Mesenchymal stem cell (in vitro differentiated cells and primary cell): ENCODE results near the gene PRKD2.
A peak's percentile ranks its signal among the peaks of the same experiment; 100 is the strongest.

Source experiments
- DNase-seq: peaks from one replicate; pipeline ENCODE4 v3.0.0-alpha.2; 2013
- H2AFZ ChIP-seq: one replicate; pipeline ENCODE4 v1.6.1; 2013; ENCODE audit warnings: low read depth, mild to moderate bottlenecking, control low read depth, inconsistent platforms, low read length, moderate library complexity
- H2AK5ac ChIP-seq: 2 replicates; pipeline ENCODE4 v1.6.1; 2013; ENCODE audit warnings: low read length, moderate library complexity, mild to moderate bottlenecking, inconsistent platforms; ENCODE audit not compliant: severe bottlenecking
- H2BK120ac ChIP-seq: one replicate; pipeline ENCODE4 v1.6.1; 2013; ENCODE audit warnings: low read depth, mild to moderate bottlenecking, inconsistent platforms, low read length, moderate library complexity
- H2BK12ac ChIP-seq, 2 experiments: one replicate each; pipeline ENCODE4 v1.6.1; 2013; ENCODE audit warnings: inconsistent platforms in 2 of 2, low read length in 2 of 2, mild to moderate bottlenecking in 2 of 2, moderate library complexity in 2 of 2, control low read depth in 1 of 2
- H2BK15ac ChIP-seq: one replicate; pipeline ENCODE4 v1.6.1; 2013; ENCODE audit warnings: mild to moderate bottlenecking, low read depth, inconsistent platforms; ENCODE audit not compliant: poor library complexity, severe bottlenecking
- H2BK5ac ChIP-seq: 2 replicates; pipeline ENCODE4 v1.6.1; 2013; ENCODE audit warnings: low read depth, mild to moderate bottlenecking, low read length, control low read depth, inconsistent platforms; ENCODE audit not compliant: poor library complexity, severe bottlenecking
- H3K14ac ChIP-seq, 2 experiments: one replicate each; pipeline ENCODE4 v1.6.1; 2013; ENCODE audit warnings: inconsistent platforms in 2 of 2, low read length in 2 of 2, control low read depth in 1 of 2, mild to moderate bottlenecking in 1 of 2, moderate library complexity in 1 of 2
- H3K18ac ChIP-seq, 2 experiments: one replicate each; pipeline ENCODE4 v1.6.1; 2013; ENCODE audit warnings: inconsistent platforms in 2 of 2, low read length in 2 of 2, control low read depth in 1 of 2, low read depth in 1 of 2, mild to moderate bottlenecking in 1 of 2
- H3K23ac ChIP-seq, 2 experiments: one replicate each; pipeline ENCODE4 v1.6.1; 2013; ENCODE audit warnings: inconsistent platforms in 2 of 2, low read length in 2 of 2, mild to moderate bottlenecking in 2 of 2, moderate library complexity in 2 of 2, control low read depth in 1 of 2
- H3K27ac ChIP-seq: 2 replicates; pipeline ENCODE4 v1.5.1; 2013; ENCODE audit warnings: mild to moderate bottlenecking, moderate library complexity, low read length, control low read depth, inconsistent platforms; ENCODE audit not compliant: poor library complexity, severe bottlenecking
- H3K27me3 ChIP-seq, 2 experiments: 2 replicates each; pipeline versions ENCODE4 v1.6.1 to v1.7.0; 2013; ENCODE audit warnings: low read length in 2 of 2, mild to moderate bottlenecking in 2 of 2, moderate library complexity in 2 of 2, control low read depth in 1 of 2, inconsistent platforms in 1 of 2; ENCODE audit not compliant: control insufficient read depth in 1 of 2, insufficient read depth in 1 of 2
- H3K36me3 ChIP-seq, 2 experiments: 2 replicates each; pipeline versions ENCODE4 v1.6.1 to v1.7.0; 2013; ENCODE audit warnings: low read length in 2 of 2, control low read depth in 1 of 2, inconsistent platforms in 1 of 2, low read depth in 1 of 2, mild to moderate bottlenecking in 1 of 2; ENCODE audit not compliant: insufficient read depth in 2 of 2, control insufficient read depth in 1 of 2
- H3K4ac ChIP-seq, 2 experiments: one replicate each; pipeline ENCODE4 v1.6.1; 2013; ENCODE audit warnings: inconsistent platforms in 2 of 2, low read length in 2 of 2, mild to moderate bottlenecking in 2 of 2, moderate library complexity in 2 of 2, control low read depth in 1 of 2, low read depth in 1 of 2
- H3K4me1 ChIP-seq: 2 replicates; pipeline ENCODE4 v1.6.1; 2013; ENCODE audit warnings: low read depth, low read length, control low read depth; ENCODE audit not compliant: control insufficient read depth, insufficient read depth
- H3K4me2 ChIP-seq: 2 replicates; pipeline ENCODE4 v1.6.1; 2013; ENCODE audit warnings: low read length, mild to moderate bottlenecking, inconsistent platforms; ENCODE audit not compliant: poor library complexity, severe bottlenecking
- H3K4me3 ChIP-seq, 2 experiments: 2 replicates each; pipeline versions ENCODE4 v1.5.1 to v1.7.0; 2013; ENCODE audit warnings: low read length in 2 of 2, mild to moderate bottlenecking in 2 of 2, control low read depth in 1 of 2, low read depth in 1 of 2; ENCODE audit not compliant: insufficient read depth in 1 of 2
- H3K79me1 ChIP-seq: replicated peaks from 2 replicates; pipeline ENCODE4 v1.6.1; 2013; ENCODE audit warnings: mild to moderate bottlenecking, control low read depth, low read length, inconsistent platforms; ENCODE audit not compliant: poor library complexity, severe bottlenecking
- H3K9ac ChIP-seq: 2 replicates; pipeline ENCODE4 v1.7.0; 2013; ENCODE audit warnings: mild to moderate bottlenecking, low read length, moderate library complexity
- H3K9me3 ChIP-seq: 2 replicates; pipeline ENCODE4 v1.7.0; 2013; ENCODE audit warnings: mild to moderate bottlenecking, low read length; ENCODE audit not compliant: control insufficient read depth
- H4K8ac ChIP-seq: one replicate; pipeline ENCODE4 v1.6.1; 2013; ENCODE audit warnings: inconsistent platforms, mild to moderate bottlenecking, low read length, moderate library complexity
- H4K91ac ChIP-seq: one replicate; pipeline ENCODE4 v1.6.1; 2013; ENCODE audit warnings: mild to moderate bottlenecking, low read length, inconsistent platforms
- WGBS: methylation state at CpG from one replicate; pipeline ENCODE4 v1.1.7; 2013; ENCODE audit warnings: mixed read lengths; 5-methylcytosine and 5-hydroxymethylcytosine counted together

The PRKD2 gene

DNA sequence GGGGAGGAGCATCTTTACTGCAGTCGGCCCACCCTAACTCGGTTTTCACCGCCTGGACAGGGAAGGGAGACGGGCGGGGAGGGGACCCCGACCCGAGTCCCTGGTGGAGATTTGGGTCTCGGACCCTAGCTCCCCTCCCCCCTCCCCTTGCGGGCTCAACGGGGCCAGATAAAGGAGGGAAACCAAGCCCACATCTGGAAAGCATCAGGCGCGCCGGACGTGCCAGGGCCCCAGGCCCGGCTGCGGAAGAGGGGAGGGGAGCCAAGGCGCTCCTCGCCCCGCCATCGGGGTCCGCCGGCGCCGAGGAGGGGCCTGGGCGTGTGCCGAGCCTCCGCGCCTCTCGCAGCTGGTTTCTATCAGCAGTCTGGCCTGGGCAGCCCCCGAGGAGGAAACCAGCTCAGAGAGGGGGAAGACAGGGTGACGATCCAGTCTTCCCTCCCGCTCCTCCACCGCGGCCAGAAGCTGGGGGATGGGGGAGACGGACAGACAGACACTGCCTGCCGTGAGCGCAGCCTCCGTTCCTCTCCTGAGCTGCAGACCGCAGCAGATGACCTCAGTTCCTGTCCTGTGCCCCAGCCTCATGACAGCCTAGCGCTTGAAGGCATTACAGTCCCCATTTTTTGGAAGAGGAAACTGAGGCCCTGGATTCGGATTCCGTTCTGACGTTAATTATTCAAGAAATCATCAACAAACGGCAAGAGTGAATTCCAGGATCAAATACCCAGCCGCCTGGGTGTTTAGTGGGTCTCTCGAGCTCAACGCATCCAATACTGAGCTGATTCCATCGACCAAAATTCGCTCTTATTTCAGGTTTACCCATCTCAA is 77.3 kb downstream of the PRKD2 start:
- 6% methylated on average over 39 of the region's 49 CpGs for WGBS
- no peak overlapping the region for H3K23ac ChIP-seq
- H3K4me3 ChIP-seq: peak overlapping the region; percentile 54 to 79
- no peaks in the 10 kb centered on the region for H3K9me3 ChIP-seq
- H4K91ac ChIP-seq: peak overlapping the region; percentile 84
- H3K27me3 ChIP-seq: peaks cover 7 to 25% of the 10 kb centered on the region in 2 experiments
- H2BK15ac ChIP-seq: peak overlapping the region; percentile 87
- DNase-seq: peak; percentile 89
- H3K36me3 ChIP-seq: no peaks in the 10 kb centered on the region
- H3K27ac ChIP-seq: no peak overlapping the region
- H3K18ac ChIP-seq: peak overlapping the region; percentile 85 to 91
- H2AK5ac ChIP-seq: no peak overlapping the region
- peak overlapping the region; percentile 79 for H3K9ac ChIP-seq
- no peaks in the 10 kb centered on the region for H3K79me1 ChIP-seq
- peak overlapping the region; percentile 24 for H2AFZ ChIP-seq
- H3K4me1 ChIP-seq: peaks cover 18% of the 10 kb centered on the region
- peak overlapping the region; percentile 81 for H4K8ac ChIP-seq
- peak overlapping the region; percentile 95 for H3K4me2 ChIP-seq
- no peak overlapping the region for H2BK5ac ChIP-seq
- peak overlapping the region; percentile 29 to 35 for H3K4ac ChIP-seq
- H2BK12ac ChIP-seq: peak overlapping the region; percentile 30 to 76
- no peak overlapping the region for H3K14ac ChIP-seq
- peak overlapping the region; percentile 64 for H2BK120ac ChIP-seq

DNA sequence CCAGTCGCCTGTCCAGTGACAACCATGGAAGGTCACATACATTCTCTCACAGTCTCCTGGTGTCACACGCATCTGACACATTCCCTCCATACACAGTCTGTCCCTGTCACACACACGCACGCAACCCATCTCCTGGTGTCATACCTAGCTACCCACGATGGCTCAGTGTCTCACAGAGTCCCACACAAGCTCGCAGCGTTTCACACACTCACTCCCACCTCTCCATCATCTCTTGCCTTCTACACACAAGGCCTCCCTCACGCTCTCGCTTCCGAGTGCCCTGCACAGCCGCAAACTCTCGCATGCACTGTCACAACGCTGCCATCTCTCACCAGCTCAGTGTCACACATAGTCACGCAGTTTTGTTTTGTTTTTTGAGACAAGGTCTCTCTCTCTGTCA is 79.7 kb downstream of the PRKD2 start:
- Histone ChIP-seq H3K23ac (no peak overlapping the region), H4K91ac (no peak overlapping the region), H3K9me3 (no peaks in the 10 kb centered on the region), H3K14ac (no peak overlapping the region), H2BK15ac (no peak overlapping the region), H3K4me3 (no peak overlapping the region), H3K36me3 (no peaks in the 10 kb centered on the region), H3K4me1 (peaks cover 27% of the 10 kb centered on the region), H2AK5ac (no peak overlapping the region), H3K18ac (no peak overlapping the region), H2BK12ac (no peak overlapping the region), H2AFZ (no peak overlapping the region), H3K9ac (no peak overlapping the region), H3K27ac (no peak overlapping the region), H3K27me3 (peaks cover 12 to 39% of the 10 kb centered on the region in 2 experiments), H3K79me1 (no peaks in the 10 kb centered on the region), H3K4me2 (no peak overlapping the region), H2BK120ac (no peak overlapping the region), H2BK5ac (no peak overlapping the region), H4K8ac (no peak overlapping the region), H3K4ac (no peak overlapping the region)
- no peak for DNase-seq
- 85% methylated on average over 14 of the region's 14 CpGs for WGBS

DNA sequence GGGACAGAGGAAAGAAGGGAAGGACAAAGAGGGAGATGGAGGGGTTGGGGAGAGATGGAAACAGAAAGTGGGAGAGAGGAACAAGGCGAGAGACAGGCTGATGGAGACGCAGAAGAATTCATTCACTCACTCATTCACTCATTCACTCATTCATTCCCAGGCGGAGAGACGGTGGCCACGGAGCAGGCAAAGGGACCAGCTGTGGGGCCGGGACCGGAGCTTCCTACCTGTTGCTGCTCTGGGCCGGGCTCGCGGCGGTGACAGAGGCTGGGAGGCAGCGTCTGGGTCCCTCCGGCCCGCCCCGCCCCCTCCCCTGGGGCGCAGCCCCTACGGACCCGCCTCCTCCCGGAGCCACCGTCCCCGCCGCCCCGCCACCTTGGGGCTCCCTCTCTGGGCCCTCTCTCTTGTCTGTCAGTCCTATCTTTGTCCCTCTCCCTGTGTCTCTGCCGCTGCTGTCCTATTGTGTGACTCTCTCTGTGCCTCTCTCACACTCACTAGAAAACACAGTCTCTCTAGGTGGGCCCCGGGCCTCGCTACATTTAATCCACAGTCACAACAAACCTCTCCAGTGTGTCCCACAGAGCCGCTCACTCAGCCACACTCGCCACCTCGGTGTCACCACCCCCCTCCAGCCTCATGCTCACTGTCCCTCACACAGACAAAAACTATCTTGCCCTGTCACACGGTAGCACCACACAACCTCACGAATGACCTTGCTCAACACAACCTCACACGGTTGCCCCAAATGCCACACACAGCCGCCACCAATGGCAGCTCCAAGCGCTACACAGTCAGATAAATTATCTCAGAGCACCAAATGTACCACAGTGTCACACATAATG is 80.8 kb downstream of the PRKD2 start, which contains the start of gene GNG8:
Gene GNG8, minus strand, starts transcription at position 283 of the 842 bp plus-strand sequence. CDS start 1,520 bp downstream, outside the sequence.
- Histone ChIP-seq H4K8ac (peak within 1 kb of the TSS; percentile 39), H2BK15ac (peak within 1 kb of the TSS; percentile 75), H2BK5ac (no peak within 1 kb of the TSS), H3K14ac (no peak within 1 kb of the TSS), H3K23ac (no peak within 1 kb of the TSS), H4K91ac (no peak within 1 kb of the TSS), H2AFZ (no peak within 1 kb of the TSS), H2BK120ac (no peak within 1 kb of the TSS), H3K27me3 (peaks cover 12 to 43% of the 10 kb centered on the region in 2 experiments), H3K18ac (peak within 1 kb of the TSS in 1 of 2 experiments; percentile 61), H3K9me3 (no peaks in the 10 kb centered on the region), H3K4me2 (no peak within 1 kb of the TSS), H3K4me3 (no peak within 1 kb of the TSS), H3K9ac (no peak within 1 kb of the TSS), H3K4ac (no peak within 1 kb of the TSS), H3K27ac (no peak within 1 kb of the TSS), H2BK12ac (peak within 1 kb of the TSS in 1 of 2 experiments; percentile 81), H2AK5ac (no peak within 1 kb of the TSS), H3K36me3 (no peaks in the 10 kb centered on the region), H3K79me1 (no peaks in the 10 kb centered on the region), H3K4me1 (peaks cover 27% of the 10 kb centered on the region)
- DNase-seq: no peak
- 30% methylated on average over 28 of the region's 34 CpGs for WGBS
